OCI-LY7 (cell line): ENCODE measurements around the gene VPS13C. TPM values are rescaled to one million over a fixed set of nuclear protein-coding genes. Genes with fewer than 3 reads are reported as not detected.

Experiments
- BruUV-seq: library from RNA; stranded (reverse); fragments of 400-500 nt; replicated peaks from 2 replicates; lab custom pipeline; 2021; lab: Mats Ljungman, UMichigan
- CTCF ChIA-PET: fragments of 300-600 bp; sonication (Branson Sonifier 250); formaldehyde crosslinking; loops from one replicate; lab custom pipeline; 2022; ENCODE audit warnings: antibody characterized with exemption; ENCODE audit not compliant: unreplicated experiment; lab: Charles Lee
- POLR2A ChIA-PET: fragments of 300-600 bp; sonication (Branson Sonifier 250); formaldehyde crosslinking; loops from one replicate; lab custom pipeline; 2022; ENCODE audit warnings: antibody characterized with exemption; lab: Charles Lee
- DNase-seq: peaks from one replicate; pipeline ENCODE4 v3.0.0-alpha.2; 2015; ENCODE audit warnings: low spot score
- H2AFZ ChIP-seq: fragments of 200-600 bp; sonication (generic), shearing (Covaris generic); 2 replicates; pipeline ENCODE4 v1.6.1; 2014; ENCODE audit warnings: mild to moderate bottlenecking, antibody characterized with exemption, low read length, moderate library complexity
- H3K27ac ChIP-seq: fragments of 200-600 bp; sonication (generic); 2 replicates; pipeline ENCODE4 v1.5.1; 2014; ENCODE audit warnings: mixed run types, low read depth, mild to moderate bottlenecking, moderate library complexity, low read length, inconsistent platforms; ENCODE audit not compliant: poor library complexity, severe bottlenecking
- H3K36me3 ChIP-seq: fragments of 200-600 bp; sonication (generic); 2 replicates; pipeline ENCODE4 v1.6.1; 2014; ENCODE audit warnings: mild to moderate bottlenecking, antibody characterized with exemption, low read length, moderate library complexity, mixed read lengths; ENCODE audit not compliant: insufficient read depth
- H3K4me1 ChIP-seq: fragments of 200-600 bp; sonication (generic); 2 replicates; pipeline ENCODE4 v1.5.1; 2014; ENCODE audit warnings: mild to moderate bottlenecking, low read length; ENCODE audit not compliant: insufficient read depth, poor library complexity, severe bottlenecking
- H3K4me2 ChIP-seq: fragments of 200-600 bp; sonication (generic); 2 replicates; pipeline ENCODE4 v1.6.1; 2014; ENCODE audit warnings: mild to moderate bottlenecking, low read length
- H3K4me3 ChIP-seq: fragments of 200-600 bp; sonication (generic); 2 replicates; pipeline ENCODE4 v1.5.1; 2014; ENCODE audit warnings: mild to moderate bottlenecking, low read depth, low read length; ENCODE audit not compliant: poor library complexity, severe bottlenecking
- H3K79me2 ChIP-seq: fragments of 200-600 bp; sonication (generic); 2 replicates; pipeline ENCODE4 v1.6.1; 2016; ENCODE audit warnings: low read depth, mild to moderate bottlenecking, low read length, moderate library complexity, mixed read lengths; ENCODE audit not compliant: insufficient read depth
- H3K9me2 ChIP-seq: fragments of 200-600 bp; sonication (generic); 2 replicates; pipeline ENCODE4 v1.6.1; 2016; ENCODE audit warnings: mild to moderate bottlenecking, low read length, mixed read lengths; ENCODE audit not compliant: insufficient read depth
- H3K9me3 ChIP-seq: fragments of 200-600 bp; sonication (generic); 2 replicates; pipeline ENCODE4 v1.6.1; 2014; ENCODE audit warnings: mild to moderate bottlenecking, mixed run types, low read length, mixed read lengths
- H4K20me1 ChIP-seq: fragments of 200-600 bp; sonication (generic); 2 replicates; pipeline ENCODE4 v1.6.1; 2014; ENCODE audit warnings: mild to moderate bottlenecking, antibody characterized with exemption, low read length, moderate library complexity, mixed read lengths; ENCODE audit not compliant: insufficient read depth
- CTCF ChIP-seq: fragments of 200-600 bp; sonication (generic); conservative IDR thresholded peaks from 2 replicates; pipeline ENCODE4 v1.5.1; 2014; ENCODE audit warnings: mild to moderate bottlenecking, antibody characterized with exemption, low read length, moderate library complexity, mixed read lengths
- EZH2phosphoT487 ChIP-seq: fragments of 200-600 bp; sonication (generic); IDR thresholded peaks from 2 replicates; pipeline ENCODE4 v1.6.1; 2018; ENCODE audit warnings: low read depth, borderline replicate concordance, mild to moderate bottlenecking, mixed run types, antibody characterized with exemption, low read length, moderate library complexity, mixed read lengths
- intact Hi-C: fragments of 100-400 bp; cut with micrococcal nuclease; formaldehyde crosslinking; loops from one replicate; pipeline ENCODE4 v1.10.0; 2022; ENCODE audit not compliant: unreplicated experiment
- total RNA-seq, 2 experiments: library from RNA; depleted of rRNA in 1 of 2; stranded (reverse); fragments of >200 nt in 1 of 2; shearing (Covaris generic) in 1 of 2; gene quantifications; 2 replicates each; pipeline ENCODE4 v1.2.3, GENCODE V29; 2014 to 2022

The VPS13C gene
- total RNA-seq, 2 experiments from 2014 or later, result 44.4 to 60.6 TPM

GRCh38 chr15:62026487-62027262 is 33.6 kb downstream of the VPS13C start:
- Histone ChIP-seq H2AFZ (peak overlapping the region; percentile 4; the same call in 1 of the 2 replicates), H3K9me2 (no peaks in the 10 kb centered on the region), H3K9me3 (no peaks in the 10 kb centered on the region), H3K79me2 (no peaks in the 10 kb centered on the region), H4K20me1 (no peaks in the 10 kb centered on the region), H3K4me3 (no peak overlapping the region), H3K4me2 (peak overlapping the region; percentile 25; the same call in 1 of the 2 replicates), H3K27ac (peak overlapping the region; percentile 13), H3K4me1 (peaks cover 16% of the 10 kb centered on the region), H3K36me3 (peaks cover 35% of the 10 kb centered on the region)
- TF ChIP-seq CTCF, result no peak
- TF ChIP-seq EZH2phosphoT487, result no peak
- CTCF ChIA-PET, result no interaction called here
- DNase-seq, result peak; percentile 14
- intact Hi-C loops, result no loop called here
- POLR2A ChIA-PET, result interaction anchor here (0.7 to 0.9 kb wide), 2 partner anchors 9 to 15 kb away, joined by 3 to 7 read pairs; no protein-coding TSS in a partner anchor
- no TSS peak for BruUV-seq

- ChIA-PET CTCF (no interaction called here), POLR2A (interaction anchor here (0.6 kb wide), 1 partner anchor 923 kb away, joined by 3 read pairs; no protein-coding TSS in a partner anchor)
- Histone ChIP-seq H3K9me2 (no peaks in the 10 kb centered on the region), H3K79me2 (no peaks in the 10 kb centered on the region), H3K9me3 (peaks cover 4% of the 10 kb centered on the region; the same call in 1 of the 2 replicates), H3K27ac (no peak overlapping the region), H4K20me1 (no peaks in the 10 kb centered on the region), H3K4me2 (no peak overlapping the region), H3K4me1 (peaks cover 6% of the 10 kb centered on the region), H3K4me3 (no peak overlapping the region), H3K36me3 (peaks cover 31% of the 10 kb centered on the region), H2AFZ (no peak overlapping the region)
- DNase-seq, result peak; percentile 8
- TF ChIP-seq CTCF (peak; percentile 79), EZH2phosphoT487 (no peak)
- BruUV-seq, result no TSS peak
- intact Hi-C loops, result no loop called here
Observed at GRCh38 chr15:62021991-62022600, 38.2 kb downstream of the VPS13C start.
